HG03439 (cell line): ENCODE results near the gene PDHB.

ENCODE experiments used
- ATAC-seq: cut with Tn5 transposase; IDR thresholded peaks from one replicate; pipeline ENCODE4 v1.9.1; 2021; ENCODE audit warnings: mild to moderate bottlenecking, moderate library complexity; ENCODE audit not compliant: unreplicated experiment

Gene PDHB

GRCh38 chr3:58404396-58404795 is 29.2 kb downstream of the PDHB start:
- no peak for ATAC-seq

GRCh38 chr3:58403513-58404109 is 30.0 kb downstream of the PDHB start:
- ATAC-seq, result no peak

GRCh38 chr3:58398669-58399333 is 34.8 kb downstream of the PDHB start:
- ATAC-seq, result no peak

- ATAC-seq, result no peak
Measured at GRCh38 chr3:58394339-58394738, 39.3 kb downstream of the PDHB start.

GRCh38 chr3:58392181-58392580 is 41.5 kb downstream of the PDHB start:
- ATAC-seq, result no peak

GRCh38 chr3:58391156-58391865 is 42.3 kb downstream of the PDHB start:
- ATAC-seq, result no peak

- no peak for ATAC-seq
Measured at GRCh38 chr3:58388550-58389091, 45.0 kb downstream of the PDHB start.

- ATAC-seq, result no peak
Measured at GRCh38 chr3:58387650-58388546, 45.7 kb downstream of the PDHB start.

- ATAC-seq, result no peak
Measured at GRCh38 chr3:58386626-58387365, 46.8 kb downstream of the PDHB start.

- ATAC-seq, result no peak
Measured at GRCh38 chr3:58384381-58385090, 49.1 kb downstream of the PDHB start.

- ATAC-seq, result no peak
Measured at GRCh38 chr3:58383904-58384303, 49.7 kb downstream of the PDHB start.

- ATAC-seq, result no peak
Measured at GRCh38 chr3:58383476-58383875, 50.2 kb downstream of the PDHB start.

GRCh38 chr3:58379351-58380073 is 54.1 kb downstream of the PDHB start:
- no peak for ATAC-seq

- ATAC-seq, result no peak
Measured at GRCh38 chr3:58377750-58378149, 55.9 kb downstream of the PDHB start.
